ENCODE data around the gene COX6A2. TPM values are rescaled to one million over a fixed set of nuclear protein-coding genes. Genes with fewer than 3 reads are reported as not detected.

Gene COX6A2
- total RNA-seq, 1 experiment from 2014 or later: not detected

DNA sequence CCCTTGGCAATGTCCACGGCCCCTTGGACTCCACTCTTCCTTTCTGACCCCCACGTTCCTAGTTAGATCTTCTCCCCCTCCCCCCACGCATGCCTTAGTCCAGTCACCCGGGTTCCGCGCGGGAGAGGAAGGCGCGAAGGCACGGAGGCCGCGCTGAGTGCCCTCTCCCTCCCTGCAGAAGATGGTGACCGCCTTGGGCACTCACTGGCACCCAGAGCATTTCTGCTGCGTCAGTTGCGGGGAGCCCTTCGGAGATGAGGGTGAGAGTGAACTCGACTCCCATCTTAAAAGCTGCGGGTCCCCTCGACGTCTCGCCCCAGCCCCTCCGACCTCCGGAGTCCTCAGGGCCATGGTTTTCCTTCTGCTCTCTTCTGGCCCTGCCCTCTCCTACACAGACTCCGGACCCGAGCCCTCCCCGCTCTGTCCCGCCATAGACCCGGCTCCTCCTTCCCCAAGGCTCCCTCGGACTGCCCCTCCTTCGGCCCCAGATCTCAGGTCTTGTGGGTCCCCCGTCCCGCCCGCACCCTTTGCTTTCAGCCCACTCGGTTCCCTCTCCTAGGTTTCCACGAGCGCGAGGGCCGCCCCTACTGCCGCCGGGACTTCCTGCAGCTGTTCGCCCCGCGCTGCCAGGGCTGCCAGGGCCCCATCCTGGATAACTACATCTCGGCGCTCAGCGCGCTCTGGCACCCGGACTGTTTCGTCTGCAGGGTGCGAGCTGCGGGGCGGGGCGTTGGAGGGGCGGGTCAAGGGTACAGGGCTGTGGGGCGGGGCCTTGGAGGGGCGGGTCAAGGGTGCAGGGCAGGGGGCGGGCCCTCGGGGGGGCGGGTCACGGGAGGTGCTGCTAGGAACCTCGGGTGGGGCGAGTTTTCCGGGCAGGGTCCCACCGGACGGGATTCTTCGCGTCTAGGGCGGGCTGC is 48.4 kb upstream of the COX6A2 start:
- H3K9me3 ChIP-seq (ENCODE audit: control insufficient read depth, insufficient read depth, low read depth, low read length): no peaks in the 10 kb centered on the region
- intact Hi-C loops (cut with micrococcal nuclease; ENCODE audit: unreplicated experiment) (loop anchor here (5.0 kb wide), 1 partner anchor 51 kb away; the partner anchor contains the start of gene AHSP), in situ Hi-C loops (cut with HindIII; ENCODE audit: low pct_unique_long_range_greater_than_20kb, low sequenced_read_pairs) (no loop called here)
- peaks cover 6% of the 10 kb centered on the region; the same call in 1 of the 2 replicates for H3K4me1 ChIP-seq (ENCODE audit: control insufficient read depth, insufficient read depth, low read length)
- peak overlapping the region; percentile 45 to 56 for H3K4me3 ChIP-seq (ENCODE audit: low read depth in 2 of 2, low read length in 2 of 2)
- BruUV-seq (replicated peaks): no TSS peak
- POLR2A ChIA-PET: no interaction called here
- DNase-seq (ENCODE audit: low read depth, low spot score) (no peak), ATAC-seq (peak; percentile 79)
- CTCF ChIA-PET: interaction anchor here (1.5 kb wide), 1 partner anchor 16 kb away, joined by 6 read pairs; no protein-coding TSS in a partner anchor
- no peaks in the 10 kb centered on the region for H3K27me3 ChIP-seq (ENCODE audit: control insufficient read depth, insufficient read depth, low read length)
- H3K36me3 ChIP-seq (ENCODE audit: control insufficient read depth, insufficient read depth, low read length): peaks cover 3% of the 10 kb centered on the region; the same call in 1 of the 2 replicates
- H3K27ac ChIP-seq (ENCODE audit: low read length): peak overlapping the region; percentile 60
- TF ChIP-seq POLR2AphosphoS5 (IDR thresholded peaks at IDR 0.05; ENCODE audit: low read depth, low read length) (peak; percentile 36; the same call in 1 of the 2 replicates), SIN3A (IDR thresholded peaks at IDR 0.05; ENCODE audit: borderline replicate concordance, insufficient read depth, low read depth, low read length) (no peak)

DNA sequence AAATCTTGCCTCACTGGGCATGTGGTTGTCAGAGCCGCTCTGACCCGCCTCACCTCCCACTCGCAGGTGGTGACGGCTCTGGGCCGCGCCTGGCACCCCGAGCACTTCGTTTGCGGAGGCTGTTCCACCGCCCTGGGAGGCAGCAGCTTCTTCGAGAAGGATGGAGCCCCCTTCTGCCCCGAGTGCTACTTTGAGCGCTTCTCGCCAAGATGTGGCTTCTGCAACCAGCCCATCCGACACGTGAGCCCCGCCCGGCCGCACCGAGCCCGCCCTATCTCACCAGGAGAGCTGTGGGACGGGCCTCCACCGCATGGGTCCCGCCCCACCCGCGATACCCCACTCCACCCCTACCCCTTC is 47.8 kb upstream of the COX6A2 start:
- DNase-seq (ENCODE audit: low read depth, low spot score) (no peak), ATAC-seq (no peak)
- ChIA-PET CTCF (no interaction called here), POLR2A (no interaction called here)
- no peaks in the 10 kb centered on the region for H3K9me3 ChIP-seq (ENCODE audit: control insufficient read depth, insufficient read depth, low read depth, low read length)
- no peaks in the 10 kb centered on the region for H3K27me3 ChIP-seq (ENCODE audit: control insufficient read depth, insufficient read depth, low read length)
- TF ChIP-seq, protein P1, sequence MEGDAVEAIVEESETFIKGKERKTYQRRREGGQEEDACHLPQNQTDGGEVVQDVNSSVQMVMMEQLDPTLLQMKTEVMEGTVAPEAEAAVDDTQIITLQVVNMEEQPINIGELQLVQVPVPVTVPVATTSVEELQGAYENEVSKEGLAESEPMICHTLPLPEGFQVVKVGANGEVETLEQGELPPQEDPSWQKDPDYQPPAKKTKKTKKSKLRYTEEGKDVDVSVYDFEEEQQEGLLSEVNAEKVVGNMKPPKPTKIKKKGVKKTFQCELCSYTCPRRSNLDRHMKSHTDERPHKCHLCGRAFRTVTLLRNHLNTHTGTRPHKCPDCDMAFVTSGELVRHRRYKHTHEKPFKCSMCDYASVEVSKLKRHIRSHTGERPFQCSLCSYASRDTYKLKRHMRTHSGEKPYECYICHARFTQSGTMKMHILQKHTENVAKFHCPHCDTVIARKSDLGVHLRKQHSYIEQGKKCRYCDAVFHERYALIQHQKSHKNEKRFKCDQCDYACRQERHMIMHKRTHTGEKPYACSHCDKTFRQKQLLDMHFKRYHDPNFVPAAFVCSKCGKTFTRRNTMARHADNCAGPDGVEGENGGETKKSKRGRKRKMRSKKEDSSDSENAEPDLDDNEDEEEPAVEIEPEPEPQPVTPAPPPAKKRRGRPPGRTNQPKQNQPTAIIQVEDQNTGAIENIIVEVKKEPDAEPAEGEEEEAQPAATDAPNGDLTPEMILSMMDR (IDR thresholded peaks at IDR 0.05): no peak
- H3K36me3 ChIP-seq (ENCODE audit: control insufficient read depth, insufficient read depth, low read length): peaks cover 3% of the 10 kb centered on the region; the same call in 1 of the 2 replicates
- BruUV-seq (replicated peaks): no TSS peak
- no peak overlapping the region for H3K27ac ChIP-seq (ENCODE audit: low read length)
- H3K4me1 ChIP-seq (ENCODE audit: control insufficient read depth, insufficient read depth, low read length): peaks cover 8% of the 10 kb centered on the region; the same call in 1 of the 2 replicates
- no peak overlapping the region for H3K4me3 ChIP-seq (ENCODE audit: low read depth in 2 of 2, low read length in 2 of 2)
- in situ Hi-C loops (cut with HindIII; ENCODE audit: low pct_unique_long_range_greater_than_20kb, low sequenced_read_pairs) (no loop called here), intact Hi-C loops (cut with micrococcal nuclease; ENCODE audit: unreplicated experiment) (loop anchor here (5.0 kb wide), 1 partner anchor 51 kb away; the partner anchor contains the start of gene AHSP)

DNA sequence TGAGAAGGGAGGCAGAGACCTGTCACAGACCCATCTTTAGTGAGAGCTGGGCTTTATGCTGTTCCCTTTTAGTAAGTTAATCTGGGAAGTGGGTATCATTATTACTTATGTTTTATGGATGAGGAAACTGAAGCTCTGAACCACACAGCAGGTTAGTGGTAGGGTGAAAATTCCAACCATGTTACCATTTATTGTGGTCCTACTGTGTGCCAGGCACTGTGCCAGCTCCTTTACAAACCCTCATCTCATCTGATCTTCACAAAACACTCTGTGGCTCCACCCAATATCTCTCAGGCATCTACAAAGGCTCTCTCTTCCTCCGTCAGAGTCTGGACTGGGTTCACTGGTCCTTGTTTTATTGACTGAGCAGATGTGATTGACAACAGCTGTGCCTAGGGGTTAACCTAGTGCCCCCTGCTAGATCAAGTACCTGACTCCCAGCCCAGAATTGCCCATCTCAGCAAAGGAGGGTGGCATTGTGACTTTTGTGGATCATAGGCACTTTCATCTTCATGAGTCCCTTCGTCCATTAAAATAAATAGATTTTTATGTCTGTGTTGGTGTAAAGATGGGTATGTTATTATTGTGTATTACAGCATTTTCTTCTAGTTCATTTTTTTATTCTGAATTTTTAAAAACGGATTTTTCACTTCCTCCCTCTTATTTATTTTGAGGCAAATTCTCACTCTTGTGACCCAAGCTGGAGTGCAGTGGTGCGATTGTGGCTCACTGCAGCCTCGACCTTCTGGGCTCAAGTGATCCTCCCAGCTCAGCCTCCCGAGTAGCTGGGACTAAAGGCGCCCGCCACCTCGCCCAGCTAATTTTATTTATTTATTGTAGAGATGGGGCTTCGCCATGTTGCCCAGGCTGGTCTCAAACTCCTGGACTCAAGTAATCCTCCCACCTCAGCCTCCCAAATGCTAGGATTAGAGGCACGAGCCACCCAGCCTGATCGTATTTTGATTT is 46.9 kb upstream of the COX6A2 start:
- in situ Hi-C loops (cut with HindIII; ENCODE audit: low pct_unique_long_range_greater_than_20kb, low sequenced_read_pairs) (no loop called here), intact Hi-C loops (cut with micrococcal nuclease; ENCODE audit: unreplicated experiment) (loop anchor here (5.0 kb wide), 2 partner anchors 52 to 222 kb away; partner anchors contain the start of gene AHSP)
- ATAC-seq (no peak), DNase-seq (ENCODE audit: low read depth, low spot score) (no peak)
- CTCF ChIA-PET: no interaction called here
- no TSS peak for BruUV-seq (replicated peaks)
- H3K27ac ChIP-seq (ENCODE audit: low read length): no peak overlapping the region
- H3K27me3 ChIP-seq (ENCODE audit: control insufficient read depth, insufficient read depth, low read length): no peaks in the 10 kb centered on the region
- POLR2A ChIA-PET: no interaction called here
- H3K36me3 ChIP-seq (ENCODE audit: control insufficient read depth, insufficient read depth, low read length): peaks cover 3% of the 10 kb centered on the region; the same call in 1 of the 2 replicates
- H3K9me3 ChIP-seq (ENCODE audit: control insufficient read depth, insufficient read depth, low read depth, low read length): no peaks in the 10 kb centered on the region
- H3K4me1 ChIP-seq (ENCODE audit: control insufficient read depth, insufficient read depth, low read length): peaks cover 8% of the 10 kb centered on the region; the same call in 1 of the 2 replicates
- H3K4me3 ChIP-seq (ENCODE audit: low read depth in 2 of 2, low read length in 2 of 2): no peak overlapping the region
- TF ChIP-seq, protein P2, sequence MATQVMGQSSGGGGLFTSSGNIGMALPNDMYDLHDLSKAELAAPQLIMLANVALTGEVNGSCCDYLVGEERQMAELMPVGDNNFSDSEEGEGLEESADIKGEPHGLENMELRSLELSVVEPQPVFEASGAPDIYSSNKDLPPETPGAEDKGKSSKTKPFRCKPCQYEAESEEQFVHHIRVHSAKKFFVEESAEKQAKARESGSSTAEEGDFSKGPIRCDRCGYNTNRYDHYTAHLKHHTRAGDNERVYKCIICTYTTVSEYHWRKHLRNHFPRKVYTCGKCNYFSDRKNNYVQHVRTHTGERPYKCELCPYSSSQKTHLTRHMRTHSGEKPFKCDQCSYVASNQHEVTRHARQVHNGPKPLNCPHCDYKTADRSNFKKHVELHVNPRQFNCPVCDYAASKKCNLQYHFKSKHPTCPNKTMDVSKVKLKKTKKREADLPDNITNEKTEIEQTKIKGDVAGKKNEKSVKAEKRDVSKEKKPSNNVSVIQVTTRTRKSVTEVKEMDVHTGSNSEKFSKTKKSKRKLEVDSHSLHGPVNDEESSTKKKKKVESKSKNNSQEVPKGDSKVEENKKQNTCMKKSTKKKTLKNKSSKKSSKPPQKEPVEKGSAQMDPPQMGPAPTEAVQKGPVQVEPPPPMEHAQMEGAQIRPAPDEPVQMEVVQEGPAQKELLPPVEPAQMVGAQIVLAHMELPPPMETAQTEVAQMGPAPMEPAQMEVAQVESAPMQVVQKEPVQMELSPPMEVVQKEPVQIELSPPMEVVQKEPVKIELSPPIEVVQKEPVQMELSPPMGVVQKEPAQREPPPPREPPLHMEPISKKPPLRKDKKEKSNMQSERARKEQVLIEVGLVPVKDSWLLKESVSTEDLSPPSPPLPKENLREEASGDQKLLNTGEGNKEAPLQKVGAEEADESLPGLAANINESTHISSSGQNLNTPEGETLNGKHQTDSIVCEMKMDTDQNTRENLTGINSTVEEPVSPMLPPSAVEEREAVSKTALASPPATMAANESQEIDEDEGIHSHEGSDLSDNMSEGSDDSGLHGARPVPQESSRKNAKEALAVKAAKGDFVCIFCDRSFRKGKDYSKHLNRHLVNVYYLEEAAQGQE (IDR thresholded peaks at IDR 0.05; ENCODE audit: insufficient read depth in 1 of 2, low read depth in 2 of 2, low read length in 1 of 2): no peak
- TF ChIP-seq TCF7L2 (IDR thresholded peaks at IDR 0.05; ENCODE audit: low read depth, low read length) (no peak), SIN3A (IDR thresholded peaks at IDR 0.05; ENCODE audit: borderline replicate concordance, insufficient read depth, low read depth, low read length) (no peak), POLR2AphosphoS5 (IDR thresholded peaks at IDR 0.05; ENCODE audit: low read depth, low read length) (no peak)
- TF ChIP-seq, protein P1 (IDR thresholded peaks at IDR 0.05): no peak
